IMR-90 (cell line): Measurements from ENCODE around the gene PNMA6E. TPM values are rescaled to one million over a fixed set of nuclear protein-coding genes. Genes with fewer than 3 reads are reported as not detected.

Source experiments
- ATAC-seq: fragments of 200-7000 bp; cut with Tn5 transposase; 2 replicates; pipeline ENCODE4 v1.9.1; 2020; ENCODE audit warnings: low read depth, mild to moderate bottlenecking, moderate library complexity
- BruUV-seq: library from RNA; stranded (reverse); fragments of 400-500 nt; replicated peaks from 2 replicates; lab custom pipeline; 2021; lab: Mats Ljungman, UMichigan
- CTCF ChIA-PET: fragments of 300-600 bp; formaldehyde crosslinking; extraction: SDS; loops from one replicate; lab custom pipeline; 2021; ENCODE audit warnings: antibody characterized with exemption; lab: Yijun Ruan, JAX
- POLR2A ChIA-PET: fragments of 300-600 bp; sonication (Branson Sonifier 250); formaldehyde crosslinking; loops from one replicate; lab custom pipeline; 2022; ENCODE audit warnings: antibody characterized with exemption; ENCODE audit not compliant: unreplicated experiment; lab: Charles Lee
- DNase-seq: peaks from one replicate; pipeline ENCODE4 v3.0.0; 2013
- H2AFZ ChIP-seq: replicated peaks from 2 replicates; pipeline ENCODE3; 2013; ENCODE audit warnings: low read length, mild to moderate bottlenecking; ENCODE audit not compliant: poor library complexity
- H2AK5ac ChIP-seq: 2 replicates; pipeline ENCODE4 v1.6.1; 2013; ENCODE audit warnings: low read depth, low read length, inconsistent platforms
- H2AK9ac ChIP-seq: replicated peaks from 2 replicates; pipeline ENCODE3; 2013; ENCODE audit warnings: mild to moderate bottlenecking, low read depth, low read length, moderate library complexity; ENCODE audit not compliant: poor library complexity
- H2BK120ac ChIP-seq: 2 replicates; pipeline ENCODE4 v1.6.1; 2013; ENCODE audit warnings: low read depth, low read length, inconsistent platforms
- H2BK15ac ChIP-seq: 3 replicates; pipeline ENCODE4 v1.6.1; 2013; ENCODE audit warnings: low read depth, low read length, inconsistent platforms
- H2BK20ac ChIP-seq: 2 replicates; pipeline ENCODE4 v1.6.1; 2013; ENCODE audit warnings: low read depth, mild to moderate bottlenecking, inconsistent platforms, low read length, moderate library complexity
- H2BK5ac ChIP-seq: 2 replicates; pipeline ENCODE4 v1.6.1; 2013; ENCODE audit warnings: mild to moderate bottlenecking, low read depth, low read length, inconsistent platforms; ENCODE audit not compliant: poor library complexity, severe bottlenecking
- H3K14ac ChIP-seq: replicated peaks from 2 replicates; pipeline ENCODE4 v1.6.1; 2013; ENCODE audit warnings: low read depth, low read length, inconsistent platforms
- H3K18ac ChIP-seq: 2 replicates; pipeline ENCODE4 v1.6.1; 2013; ENCODE audit warnings: low read depth, low read length, control low read depth
- H3K23ac ChIP-seq: 2 replicates; pipeline ENCODE4 v1.6.1; 2013; ENCODE audit warnings: low read depth, low read length, inconsistent platforms
- H3K27ac ChIP-seq: 2 replicates; pipeline ENCODE4 v1.5.1; 2013; ENCODE audit warnings: mild to moderate bottlenecking, control low read depth, low read length; ENCODE audit not compliant: insufficient read depth
- H3K27me3 ChIP-seq: 2 replicates; pipeline ENCODE4 v1.6.1; 2013; ENCODE audit warnings: low read length; ENCODE audit not compliant: control insufficient read depth, insufficient read depth
- H3K36me3 ChIP-seq: 2 replicates; pipeline ENCODE4 v1.6.1; 2013; ENCODE audit warnings: low read length, mixed read lengths; ENCODE audit not compliant: control insufficient read depth, insufficient read depth
- H3K4ac ChIP-seq: 2 replicates; pipeline ENCODE4 v1.6.1; 2013; ENCODE audit warnings: low read depth, low read length, inconsistent platforms
- H3K4me1 ChIP-seq: 2 replicates; pipeline ENCODE4 v1.6.1; 2013; ENCODE audit warnings: low read length, mixed read lengths; ENCODE audit not compliant: control insufficient read depth, insufficient read depth
- H3K4me2 ChIP-seq: 2 replicates; pipeline ENCODE4 v1.6.1; 2013; ENCODE audit warnings: low read depth, mild to moderate bottlenecking, control low read depth, low read length, moderate library complexity
- H3K4me3 ChIP-seq: 2 replicates; pipeline ENCODE4 v1.5.1; 2013; ENCODE audit warnings: low read depth, mild to moderate bottlenecking, control low read depth, low read length, moderate library complexity; ENCODE audit not compliant: insufficient read depth
- H3K56ac ChIP-seq: 2 replicates; pipeline ENCODE4 v1.6.1; 2013; ENCODE audit warnings: low read length, inconsistent platforms; ENCODE audit not compliant: insufficient read depth; ENCODE audit errors: extremely low read depth
- H3K79me1 ChIP-seq, 2 experiments: 2 replicates each; pipeline ENCODE4 v1.6.1; 2013; ENCODE audit warnings: low read length in 2 of 2, inconsistent platforms in 1 of 2, low read depth in 1 of 2
- H3K9ac ChIP-seq: 2 replicates; pipeline ENCODE4 v1.6.1; 2013; ENCODE audit warnings: low read depth, low read length, control low read depth
- H3K9me1 ChIP-seq: 2 replicates; pipeline ENCODE4 v1.6.1; 2013; ENCODE audit warnings: low read length, inconsistent platforms; ENCODE audit not compliant: insufficient read depth
- H3K9me3 ChIP-seq: 2 replicates; pipeline ENCODE4 v1.6.1; 2013; ENCODE audit warnings: low read length; ENCODE audit not compliant: control insufficient read depth, insufficient read depth
- H4K20me1 ChIP-seq: 2 replicates; pipeline ENCODE4 v1.6.1; 2013; ENCODE audit warnings: low read length, inconsistent platforms; ENCODE audit not compliant: insufficient read depth
- H4K5ac ChIP-seq: 2 replicates; pipeline ENCODE4 v1.6.1; 2013; ENCODE audit warnings: mild to moderate bottlenecking, low read depth, low read length, control low read depth
- H4K8ac ChIP-seq, 2 experiments: 2 replicates each; pipeline ENCODE4 v1.6.1; 2013; ENCODE audit warnings: low read depth in 2 of 2, low read length in 2 of 2, control low read depth in 1 of 2, inconsistent platforms in 1 of 2
- H4K91ac ChIP-seq: 2 replicates; pipeline ENCODE4 v1.6.1; 2013; ENCODE audit warnings: low read depth, low read length, inconsistent platforms; ENCODE audit not compliant: insufficient read depth
- BHLHE40 ChIP-seq: fragments of 150-350 bp; IDR thresholded peaks from 2 replicates; pipeline ENCODE4 v1.6.1; 2016; ENCODE audit warnings: mild to moderate bottlenecking, low read depth, low read length
- CHD1 ChIP-seq: IDR thresholded peaks from 2 replicates; pipeline ENCODE4 v1.6.1; 2012; ENCODE audit warnings: low read depth, low read length, improper control_type of control experiment
- FOS ChIP-seq: fragments of 150-350 bp; IDR thresholded peaks from 2 replicates; pipeline ENCODE4 v1.6.1; 2016; ENCODE audit warnings: low read depth, low read length
- MAFK ChIP-seq: IDR thresholded peaks from 2 replicates; pipeline ENCODE4 v1.6.1; 2012; ENCODE audit warnings: low read depth, low read length, improper control_type of control experiment
- MAZ ChIP-seq: IDR thresholded peaks from 2 replicates; pipeline ENCODE4 v1.6.1; 2012; ENCODE audit warnings: low read depth, mild to moderate bottlenecking, low read length, improper control_type of control experiment, moderate library complexity, borderline replicate concordance
- MXI1 ChIP-seq: IDR thresholded peaks from 2 replicates; pipeline ENCODE4 v1.6.1; 2012; ENCODE audit warnings: low read depth, mild to moderate bottlenecking, low read length, moderate library complexity, borderline replicate concordance
- NFE2L2 ChIP-seq: fragments of 150-350 bp; IDR thresholded peaks from 2 replicates; pipeline ENCODE4 v1.6.1; 2016; ENCODE audit warnings: low read depth, mild to moderate bottlenecking, low read length
- POLR2A ChIP-seq: IDR thresholded peaks from 2 replicates; pipeline ENCODE4 v1.6.1; 2012; ENCODE audit warnings: mild to moderate bottlenecking, low read depth, low read length
- RAD21 ChIP-seq: IDR thresholded peaks from 2 replicates; pipeline ENCODE4 v1.6.1; 2012; ENCODE audit warnings: low read length, improper control_type of control experiment
- SMC3 ChIP-seq: fragments of 150-350 bp; IDR thresholded peaks from 2 replicates; pipeline ENCODE4 v1.6.1; 2016; ENCODE audit warnings: low read depth, mild to moderate bottlenecking, antibody characterized with exemption, low read length, moderate library complexity
- USF2 ChIP-seq: fragments of 150-350 bp; IDR thresholded peaks from 2 replicates; pipeline ENCODE4 v1.6.1; 2017; ENCODE audit warnings: mild to moderate bottlenecking, antibody characterized with exemption, low read length, low read depth
- WGBS, 2 experiments: methylation state at CpG; one replicate each; pipeline versions ENCODE4 v1.1.5 to v1.1.7; 2013; ENCODE audit warnings: missing lambda C conversion rate in 2 of 2; ENCODE audit not compliant: insufficient read length in 1 of 2; ENCODE audit errors: extremely low coverage in 2 of 2; 5-methylcytosine and 5-hydroxymethylcytosine counted together
- dilution Hi-C: fragments of 300-500 bp; cut with HindIII; formaldehyde crosslinking; loops from one replicate; pipeline ENCODE4 v1.14.3; 2018; ENCODE audit warnings: low sequenced_read_pairs; ENCODE audit not compliant: unreplicated experiment
- in situ Hi-C: fragments of 300-500 bp; cut with MboI; formaldehyde crosslinking; loops from 3 replicates; pipeline ENCODE4 v1.14.3; 2019; ENCODE audit warnings: low sequenced_read_pairs, inconsistent platforms, mixed read lengths
- intact Hi-C: fragments of 100-400 bp; cut with micrococcal nuclease; formaldehyde crosslinking; loops from 2 replicates; pipeline ENCODE4 v1.10.0; 2022
- polyA plus RNA-seq, 3 experiments: library from polyadenylated mRNA; depleted of rRNA; stranded (reverse); fragments of >200 nt; gene quantifications; 2 replicates each; pipeline ENCODE4 v1.2.3, GENCODE V29; 2012; ENCODE audit warnings: low replicate concordance in 1 of 3
- total RNA-seq: library from RNA; depleted of rRNA; stranded (reverse); fragments of >200 nt; gene quantifications from 2 replicates; pipeline ENCODE4 v1.2.3, GENCODE V29; 2012

The PNMA6E gene
- total and polyA plus RNA-seq, 2 of the 4 experiments (the other 2 are of a cell fraction), result not detected

- no peak overlapping the region for H3K4me2 ChIP-seq
- no peak overlapping the region for H4K5ac ChIP-seq
- no peaks in the 10 kb centered on the region for H3K9me1 ChIP-seq
- no peak overlapping the region for H2AK9ac ChIP-seq
- no peak overlapping the region for H3K27ac ChIP-seq
- H4K20me1 ChIP-seq, result no peaks in the 10 kb centered on the region
- DNase-seq (no peak), ATAC-seq (no peak)
- BruUV-seq, result no TSS peak
- H2BK20ac ChIP-seq, result no peak overlapping the region
- no CpG with 5 or more reads among the region's 5 CpGs for WGBS, 2 experiments
- no peak overlapping the region for H2BK15ac ChIP-seq
- H2BK120ac ChIP-seq, result no peak overlapping the region
- H4K91ac ChIP-seq, result no peak overlapping the region
- H3K14ac ChIP-seq, result no peak overlapping the region
- H3K27me3 ChIP-seq, result peaks cover 6% of the 10 kb centered on the region
- TF ChIP-seq MAZ, result no peak
- TF ChIP-seq BHLHE40, result no peak
- TF ChIP-seq CHD1, result no peak
- TF ChIP-seq RAD21, result no peak
- no peak for TF ChIP-seq SMC3
- TF ChIP-seq NFE2L2, result no peak
- TF ChIP-seq USF2, result no peak
- TF ChIP-seq FOS, result no peak
- TF ChIP-seq MAFK, result no peak
- TF ChIP-seq MXI1, result no peak
- no peak for TF ChIP-seq POLR2A
- H2AFZ ChIP-seq, result no peak overlapping the region
- H3K56ac ChIP-seq, result no peak overlapping the region
- H3K4me1 ChIP-seq, result no peaks in the 10 kb centered on the region
- no peaks in the 10 kb centered on the region; the same call in 1 of the 2 replicates for H3K9me3 ChIP-seq
- POLR2A ChIA-PET, result no interaction called here
- H3K18ac ChIP-seq, result no peak overlapping the region
- CTCF ChIA-PET, result no interaction called here
- no peak overlapping the region for H2BK5ac ChIP-seq
- no peak overlapping the region for H4K8ac ChIP-seq
- H3K23ac ChIP-seq, result no peak overlapping the region
- no peaks in the 10 kb centered on the region for H3K79me1 ChIP-seq
- dilution Hi-C loops, result no loop called here
- no peak overlapping the region for H2AK5ac ChIP-seq
- intact Hi-C loops, result no loop called here
- H3K4me3 ChIP-seq, result no peak overlapping the region
- no peak overlapping the region for H3K4ac ChIP-seq
- H3K9ac ChIP-seq, result no peak overlapping the region
- in situ Hi-C loops, result no loop called here
- no peaks in the 10 kb centered on the region for H3K36me3 ChIP-seq
Measured at GRCh38 chrX:153387345-153387744, 13.8 kb downstream of the PNMA6E start.
